ENCODE measurements around the gene TRIM31.

Gene TRIM31

DNA sequence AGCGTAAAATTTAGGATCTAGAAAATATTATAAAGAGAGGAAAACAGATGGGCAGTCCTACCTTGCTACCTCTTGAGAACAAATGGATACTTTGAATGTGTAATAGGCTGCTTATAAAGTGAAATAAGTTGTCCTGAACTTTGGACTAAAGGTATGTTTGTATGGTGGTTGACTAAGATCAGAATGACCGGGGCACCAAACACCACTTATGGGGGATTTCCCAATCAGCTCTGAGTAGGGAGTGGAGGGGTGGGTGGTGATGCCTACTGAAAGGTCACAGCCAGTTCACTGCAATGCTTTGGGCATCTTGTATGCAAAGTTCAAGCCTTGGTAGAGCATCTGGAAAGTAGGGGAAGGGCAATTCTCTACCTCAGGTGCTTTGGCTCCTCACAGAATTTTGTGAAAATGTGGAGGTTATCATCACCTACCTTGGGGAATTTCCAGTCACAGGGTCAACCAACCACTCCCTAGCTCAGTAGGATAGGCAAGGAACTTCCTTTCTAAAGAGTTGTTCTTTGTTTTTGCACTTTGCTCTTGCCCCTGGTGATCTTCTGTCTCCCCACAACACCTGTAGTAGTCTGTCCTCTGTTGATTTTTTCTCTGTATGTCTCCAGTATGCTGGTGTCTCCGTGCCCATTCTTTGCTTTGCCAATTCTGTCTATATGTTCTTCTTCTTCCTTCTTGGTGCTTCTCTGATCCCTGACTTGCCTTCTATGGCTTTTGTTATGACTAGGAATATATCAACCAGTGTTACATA, at the start of gene TRIM31:
Gene TRIM31, minus strand, starts transcription at position 88 of the 757 bp plus-strand sequence. CDS start 285 bp downstream, outside the sequence.
- Histone ChIP-seq H3K9me3 (ENCODE audit: control insufficient read depth, insufficient read depth, low read length) (no peaks in the 10 kb centered on the region), H3K9ac (ENCODE audit: low read depth, low read length) (no peak within 1 kb of the TSS), H3K4me3 (ENCODE audit: low read depth, low read length) (no peak within 1 kb of the TSS), H3K36me3 (ENCODE audit: control insufficient read depth, insufficient read depth, low read length) (no peaks in the 10 kb centered on the region), H3K4me1 (ENCODE audit: control insufficient read depth, insufficient read depth, low read length) (no peaks in the 10 kb centered on the region), H3K27me3 (ENCODE audit: control insufficient read depth, insufficient read depth, low read length) (peaks cover 40% of the 10 kb centered on the region), H3K27ac (ENCODE audit: low read depth, low read length) (no peak within 1 kb of the TSS)

DNA sequence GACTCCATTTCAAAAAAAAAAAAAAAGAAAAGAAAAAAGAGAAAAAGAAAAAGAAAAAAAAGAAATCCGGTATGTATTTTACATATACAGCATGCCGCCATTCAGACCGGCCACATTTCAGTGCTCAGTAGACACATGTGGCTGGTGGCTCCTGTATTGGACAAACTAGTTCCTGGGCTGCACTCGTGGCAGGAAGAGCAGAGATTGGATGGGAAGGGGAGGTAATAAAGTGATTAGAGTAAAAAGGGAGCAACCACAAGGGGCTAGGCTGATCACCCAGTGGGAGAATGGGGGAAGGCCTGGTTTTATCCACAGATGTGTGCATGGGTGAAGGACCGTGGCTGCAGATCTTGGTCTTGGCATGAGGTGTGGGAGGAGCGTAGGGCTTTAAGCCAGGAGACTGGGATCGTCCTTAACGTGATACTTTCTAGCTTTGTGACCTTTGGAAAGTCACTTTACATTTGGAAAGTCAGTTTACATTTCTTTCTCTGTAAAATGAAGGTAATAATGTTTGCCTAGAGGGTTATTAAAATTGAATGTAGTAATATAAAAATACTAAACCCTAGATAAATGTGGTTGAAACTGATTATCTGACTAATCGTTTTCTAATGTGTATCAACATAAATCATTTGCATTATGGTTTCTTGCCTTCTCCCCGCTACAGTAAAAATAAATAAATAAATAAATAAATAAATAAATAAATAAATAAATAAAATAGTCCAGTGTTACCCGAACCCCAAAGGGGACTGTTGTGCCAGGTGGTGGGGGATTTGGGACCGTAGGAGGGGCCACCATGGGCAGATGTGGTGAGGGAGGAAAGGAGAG, 49.6 kb upstream of the TRIM31 start:
- no peaks in the 10 kb centered on the region for H3K4me1 ChIP-seq (ENCODE audit: control insufficient read depth, insufficient read depth, low read length)
- H3K27me3 ChIP-seq (ENCODE audit: control insufficient read depth, insufficient read depth, low read length) = peaks cover 6% of the 10 kb centered on the region; the same call in 1 of the 2 replicates
- H3K4me3 ChIP-seq (ENCODE audit: low read depth, low read length) = no peak overlapping the region
- H3K27ac ChIP-seq (ENCODE audit: low read depth, low read length) = no peak overlapping the region
- H3K36me3 ChIP-seq (ENCODE audit: control insufficient read depth, insufficient read depth, low read length) = no peaks in the 10 kb centered on the region
- H3K9me3 ChIP-seq (ENCODE audit: control insufficient read depth, insufficient read depth, low read length) = no peaks in the 10 kb centered on the region
- no peak overlapping the region for H3K9ac ChIP-seq (ENCODE audit: low read depth, low read length)

- H3K27me3 ChIP-seq (ENCODE audit: control insufficient read depth, insufficient read depth, low read length) = peaks cover 5% of the 10 kb centered on the region; the same call in 1 of the 2 replicates
- no peaks in the 10 kb centered on the region for H3K9me3 ChIP-seq (ENCODE audit: control insufficient read depth, insufficient read depth, low read length)
- no peak within 1 kb of the TSS for H3K4me3 ChIP-seq (ENCODE audit: low read depth, low read length)
- H3K9ac ChIP-seq (ENCODE audit: low read depth, low read length) = no peak within 1 kb of the TSS
- H3K27ac ChIP-seq (ENCODE audit: low read depth, low read length) = no peak within 1 kb of the TSS
- H3K4me1 ChIP-seq (ENCODE audit: control insufficient read depth, insufficient read depth, low read length) = no peaks in the 10 kb centered on the region
- no peaks in the 10 kb centered on the region for H3K36me3 ChIP-seq (ENCODE audit: control insufficient read depth, insufficient read depth, low read length)
These were observed 48.1 kb upstream of the TRIM31 start, which contains the start of gene TRIM10 for GRCh38 chr6:30160785-30161531. Gene TRIM10 (minus strand): TSS chr6:30161211. CDS start chr6:30160858, 353 bp downstream.

GRCh38 chr6:30160008-30160784, 47.3 kb upstream of the TRIM31 start:
- Histone ChIP-seq H3K27me3 (ENCODE audit: control insufficient read depth, insufficient read depth, low read length) (peaks cover 5% of the 10 kb centered on the region; the same call in 1 of the 2 replicates), H3K36me3 (ENCODE audit: control insufficient read depth, insufficient read depth, low read length) (no peaks in the 10 kb centered on the region), H3K9me3 (ENCODE audit: control insufficient read depth, insufficient read depth, low read length) (no peaks in the 10 kb centered on the region), H3K4me1 (ENCODE audit: control insufficient read depth, insufficient read depth, low read length) (no peaks in the 10 kb centered on the region), H3K4me3 (ENCODE audit: low read depth, low read length) (no peak overlapping the region), H3K9ac (ENCODE audit: low read depth, low read length) (no peak overlapping the region), H3K27ac (ENCODE audit: low read depth, low read length) (no peak overlapping the region)

GRCh38 chr6:30158475-30159040, 45.7 kb upstream of the TRIM31 start:
- Histone ChIP-seq H3K4me1 (ENCODE audit: control insufficient read depth, insufficient read depth, low read length) (no peaks in the 10 kb centered on the region), H3K4me3 (ENCODE audit: low read depth, low read length) (no peak overlapping the region), H3K36me3 (ENCODE audit: control insufficient read depth, insufficient read depth, low read length) (no peaks in the 10 kb centered on the region), H3K27me3 (ENCODE audit: control insufficient read depth, insufficient read depth, low read length) (peaks cover 5% of the 10 kb centered on the region; the same call in 1 of the 2 replicates), H3K9ac (ENCODE audit: low read depth, low read length) (no peak overlapping the region), H3K27ac (ENCODE audit: low read depth, low read length) (no peak overlapping the region), H3K9me3 (ENCODE audit: control insufficient read depth, insufficient read depth, low read length) (no peaks in the 10 kb centered on the region)

GRCh38 chr6:30157999-30158398, 45.1 kb upstream of the TRIM31 start:
- H3K9me3 ChIP-seq (ENCODE audit: control insufficient read depth, insufficient read depth, low read length) = no peaks in the 10 kb centered on the region
- H3K27ac ChIP-seq (ENCODE audit: low read depth, low read length) = no peak overlapping the region
- no peaks in the 10 kb centered on the region for H3K36me3 ChIP-seq (ENCODE audit: control insufficient read depth, insufficient read depth, low read length)
- H3K27me3 ChIP-seq (ENCODE audit: control insufficient read depth, insufficient read depth, low read length) = peaks cover 5% of the 10 kb centered on the region; the same call in 1 of the 2 replicates
- H3K4me3 ChIP-seq (ENCODE audit: low read depth, low read length) = no peak overlapping the region
- H3K9ac ChIP-seq (ENCODE audit: low read depth, low read length) = no peak overlapping the region
- no peaks in the 10 kb centered on the region for H3K4me1 ChIP-seq (ENCODE audit: control insufficient read depth, insufficient read depth, low read length)

- H3K27ac ChIP-seq (ENCODE audit: low read depth, low read length) = no peak overlapping the region
- H3K4me3 ChIP-seq (ENCODE audit: low read depth, low read length) = no peak overlapping the region
- H3K27me3 ChIP-seq (ENCODE audit: control insufficient read depth, insufficient read depth, low read length) = peaks cover 5% of the 10 kb centered on the region; the same call in 1 of the 2 replicates
- no peaks in the 10 kb centered on the region for H3K9me3 ChIP-seq (ENCODE audit: control insufficient read depth, insufficient read depth, low read length)
- H3K4me1 ChIP-seq (ENCODE audit: control insufficient read depth, insufficient read depth, low read length) = no peaks in the 10 kb centered on the region
- H3K9ac ChIP-seq (ENCODE audit: low read depth, low read length) = no peak overlapping the region
- H3K36me3 ChIP-seq (ENCODE audit: control insufficient read depth, insufficient read depth, low read length) = no peaks in the 10 kb centered on the region
These were observed 44.7 kb upstream of the TRIM31 start for GRCh38 chr6:30157581-30157980.

DNA sequence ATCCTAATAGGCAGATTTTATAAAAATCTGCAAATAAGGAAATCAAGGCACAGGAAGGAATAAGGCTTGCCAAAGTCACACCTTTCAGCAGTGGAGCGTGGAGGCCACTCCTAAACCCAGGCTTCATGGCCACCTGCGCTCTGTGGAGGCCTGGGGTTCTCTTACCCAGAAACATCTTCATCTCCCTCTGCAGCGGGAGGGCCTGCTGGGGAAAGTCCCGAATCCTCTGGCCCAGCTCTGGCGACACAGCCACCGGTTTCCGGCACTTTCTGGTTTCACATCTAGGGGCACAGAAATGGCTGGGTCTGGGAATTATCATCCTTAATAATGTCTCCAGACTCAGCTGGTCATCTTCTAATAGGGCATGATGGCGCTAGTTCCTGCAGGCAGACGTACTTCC, 43.9 kb upstream of the TRIM31 start:
- no peak overlapping the region for H3K27ac ChIP-seq (ENCODE audit: low read depth, low read length)
- no peaks in the 10 kb centered on the region for H3K36me3 ChIP-seq (ENCODE audit: control insufficient read depth, insufficient read depth, low read length)
- H3K4me3 ChIP-seq (ENCODE audit: low read depth, low read length) = no peak overlapping the region
- H3K4me1 ChIP-seq (ENCODE audit: control insufficient read depth, insufficient read depth, low read length) = no peaks in the 10 kb centered on the region
- no peaks in the 10 kb centered on the region for H3K9me3 ChIP-seq (ENCODE audit: control insufficient read depth, insufficient read depth, low read length)
- H3K27me3 ChIP-seq (ENCODE audit: control insufficient read depth, insufficient read depth, low read length) = peaks cover 5% of the 10 kb centered on the region; the same call in 1 of the 2 replicates
- H3K9ac ChIP-seq (ENCODE audit: low read depth, low read length) = no peak overlapping the region

GRCh38 chr6:30156262-30156599, 43.3 kb upstream of the TRIM31 start:
- Histone ChIP-seq H3K9me3 (ENCODE audit: control insufficient read depth, insufficient read depth, low read length) (no peaks in the 10 kb centered on the region), H3K27ac (ENCODE audit: low read depth, low read length) (no peak overlapping the region), H3K36me3 (ENCODE audit: control insufficient read depth, insufficient read depth, low read length) (no peaks in the 10 kb centered on the region), H3K4me3 (ENCODE audit: low read depth, low read length) (no peak overlapping the region), H3K27me3 (ENCODE audit: control insufficient read depth, insufficient read depth, low read length) (peaks cover 5% of the 10 kb centered on the region; the same call in 1 of the 2 replicates), H3K4me1 (ENCODE audit: control insufficient read depth, insufficient read depth, low read length) (no peaks in the 10 kb centered on the region), H3K9ac (ENCODE audit: low read depth, low read length) (no peak overlapping the region)

Measured in HUES48 (cell line).